HG02938 (cell line): Measurements from ENCODE around the gene SLC35E1.

Source experiments
- ATAC-seq: cut with Tn5 transposase; IDR thresholded peaks from one replicate; pipeline ENCODE4 v1.9.1; 2021; ENCODE audit warnings: mild to moderate bottlenecking, moderate library complexity; ENCODE audit not compliant: unreplicated experiment

SLC35E1 gene

DNA sequence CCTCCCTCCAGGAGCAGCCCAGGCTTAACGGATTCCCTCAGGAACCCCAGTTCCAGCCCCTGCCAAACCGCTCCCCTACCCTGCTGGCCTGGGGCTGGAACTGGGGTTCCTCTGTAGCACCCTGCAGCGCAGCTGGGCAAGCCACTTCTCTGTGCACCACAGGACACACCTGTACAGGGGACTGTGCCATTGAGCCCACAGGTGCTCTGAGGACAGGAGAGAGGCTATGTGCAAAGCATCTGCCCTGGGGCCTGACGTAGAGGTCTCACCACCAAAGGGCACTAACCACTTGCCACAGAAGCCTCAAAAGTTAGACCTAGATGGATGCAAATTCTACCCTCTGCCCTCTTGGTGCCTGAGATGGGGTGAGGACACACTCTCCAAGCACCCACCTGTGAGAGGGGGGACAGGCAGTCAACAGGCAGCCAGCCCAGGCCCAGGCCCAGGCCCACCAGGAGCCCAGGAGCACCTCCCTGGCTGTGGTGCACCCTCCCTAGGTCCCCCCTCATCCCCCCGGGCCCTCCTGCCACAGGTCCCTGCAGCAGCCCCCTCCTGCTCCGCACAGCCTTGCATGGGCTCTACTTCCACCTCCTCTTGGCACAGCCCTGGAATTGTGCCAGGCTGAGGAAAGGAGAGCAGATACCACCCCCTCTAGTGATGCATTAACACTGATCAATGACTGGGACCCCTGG lies 27.6 kb upstream of the SLC35E1 start:
- no peak for ATAC-seq

DNA sequence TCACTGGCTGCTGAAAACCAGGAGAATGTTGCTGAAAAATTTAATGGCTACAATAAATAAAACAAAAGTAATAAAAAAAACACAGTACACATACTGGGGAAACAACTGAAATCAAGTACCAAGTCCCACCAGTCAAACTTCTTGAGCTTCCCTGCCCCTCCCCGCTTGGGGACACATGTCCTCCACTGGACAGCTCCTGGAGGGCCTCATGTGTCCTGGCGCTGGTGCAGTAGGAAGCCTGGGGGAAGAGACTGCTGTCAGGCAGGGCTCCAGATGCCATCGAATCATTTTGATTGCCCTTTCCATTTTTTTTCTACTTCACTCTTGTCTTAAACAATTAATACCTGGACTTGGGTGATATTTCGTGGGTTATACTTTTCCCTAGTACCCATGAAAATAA lies 26.6 kb upstream of the SLC35E1 start:
- ATAC-seq, result no peak

GRCh38 chr19:16596399-16596798 lies 24.2 kb upstream of the SLC35E1 start:
- ATAC-seq, result no peak

GRCh38 chr19:16595097-16595496 lies 22.9 kb upstream of the SLC35E1 start:
- ATAC-seq, result no peak

DNA sequence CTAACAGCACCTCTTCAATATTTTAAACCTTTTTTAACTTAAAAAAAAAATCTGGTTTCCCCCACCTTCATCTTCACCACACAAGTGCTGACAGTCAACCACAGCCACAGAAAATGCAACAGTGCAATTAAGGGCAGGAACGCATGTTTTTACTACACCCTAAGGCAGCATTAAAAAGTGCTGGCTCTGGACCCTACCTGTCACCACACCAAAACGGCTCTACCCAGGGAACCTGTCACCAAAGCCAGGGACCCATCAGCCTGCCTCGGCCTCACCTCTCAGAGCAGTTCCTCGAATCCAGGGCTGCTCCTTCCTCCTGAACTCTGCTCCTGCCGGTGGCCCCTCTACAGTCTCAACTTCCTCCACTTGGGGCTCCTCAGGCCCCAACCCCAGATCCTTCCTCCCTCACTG lies 22.5 kb upstream of the SLC35E1 start:
- no peak for ATAC-seq

DNA sequence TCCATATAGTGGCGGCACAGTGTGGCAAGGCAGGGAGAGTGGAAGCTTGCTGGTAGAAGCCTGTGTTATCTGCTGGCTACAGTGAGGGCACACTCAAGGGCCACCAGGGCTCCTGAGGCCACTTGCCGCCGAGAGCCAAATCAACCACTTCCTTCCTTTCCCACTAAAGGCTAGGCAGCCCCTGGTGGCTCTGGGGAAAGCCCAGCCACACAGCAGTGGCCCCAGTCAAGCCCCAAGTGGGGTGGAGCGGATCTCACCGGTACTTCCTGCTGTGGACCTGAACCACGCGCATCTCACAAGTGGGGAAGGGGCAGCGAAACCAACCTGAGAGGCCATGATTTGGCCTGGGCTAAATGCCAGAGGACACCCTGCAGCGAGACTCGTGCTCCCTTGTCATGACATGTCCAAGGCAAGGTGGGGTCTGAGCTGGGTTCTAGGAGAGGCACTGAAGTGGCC lies 21.9 kb upstream of the SLC35E1 start:
- no peak for ATAC-seq

GRCh38 chr19:16593181-16593580 lies 21.0 kb upstream of the SLC35E1 start:
- no peak for ATAC-seq

GRCh38 chr19:16591803-16592556 lies 19.8 kb upstream of the SLC35E1 start:
- no peak for ATAC-seq

- ATAC-seq, result no peak
These were observed 18.9 kb upstream of the SLC35E1 start for GRCh38 chr19:16590876-16591802.

- no peak for ATAC-seq
These were observed 17.7 kb upstream of the SLC35E1 start for GRCh38 chr19:16589917-16590316.

- ATAC-seq, result no peak
These were observed 16.8 kb upstream of the SLC35E1 start for GRCh38 chr19:16588824-16589577.

DNA sequence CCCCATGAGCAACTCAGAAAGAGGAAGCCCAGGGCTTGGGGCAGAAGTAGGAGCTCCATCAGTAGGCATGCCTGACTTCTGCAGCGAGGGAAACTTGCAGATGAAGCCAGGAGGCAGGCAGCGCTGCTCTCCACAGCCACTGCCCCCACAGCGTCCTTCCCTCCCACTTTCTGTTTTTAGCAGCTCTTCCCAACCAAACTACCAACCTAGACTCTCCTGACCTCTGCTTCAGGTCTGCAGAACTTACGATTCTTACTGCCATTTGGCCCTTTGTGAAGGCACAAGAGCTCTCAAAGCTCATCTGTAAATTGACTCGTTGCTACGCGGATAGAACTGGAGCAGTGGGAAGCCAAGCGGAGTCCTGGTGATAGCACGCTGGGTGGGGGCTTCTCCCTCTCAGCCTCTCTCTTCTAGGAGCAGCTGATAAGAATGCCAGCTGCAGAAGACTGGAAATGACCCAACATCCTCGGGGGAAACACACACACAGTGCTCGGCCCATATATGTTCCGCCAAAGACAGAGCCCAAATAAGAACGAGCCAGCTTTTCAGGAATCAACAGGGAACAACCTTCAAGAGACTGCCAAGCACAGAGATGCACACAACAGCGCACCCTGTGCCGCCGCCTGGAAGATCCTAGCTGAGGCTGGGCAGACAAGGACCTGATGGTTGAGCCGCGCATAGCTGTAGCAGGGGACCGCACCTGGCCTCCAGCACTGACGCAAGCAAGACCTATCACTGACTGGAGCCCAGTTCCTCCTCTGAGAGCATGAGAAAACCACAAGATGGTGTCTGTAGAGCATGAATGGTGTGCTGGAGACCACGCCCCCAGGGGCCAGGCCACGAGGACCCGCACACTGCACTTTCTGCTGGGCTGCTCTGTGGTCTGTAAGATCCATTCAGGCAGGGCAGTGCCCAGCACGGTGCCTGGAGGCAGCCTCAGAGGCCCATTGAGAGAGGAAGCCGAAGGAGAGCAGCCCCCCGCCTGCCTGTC lies 15.9 kb upstream of the SLC35E1 start:
- peak; percentile 37 for ATAC-seq

- ATAC-seq, result no peak
These were observed 15.0 kb upstream of the SLC35E1 start for GRCh38 chr19:16586991-16587832.

DNA sequence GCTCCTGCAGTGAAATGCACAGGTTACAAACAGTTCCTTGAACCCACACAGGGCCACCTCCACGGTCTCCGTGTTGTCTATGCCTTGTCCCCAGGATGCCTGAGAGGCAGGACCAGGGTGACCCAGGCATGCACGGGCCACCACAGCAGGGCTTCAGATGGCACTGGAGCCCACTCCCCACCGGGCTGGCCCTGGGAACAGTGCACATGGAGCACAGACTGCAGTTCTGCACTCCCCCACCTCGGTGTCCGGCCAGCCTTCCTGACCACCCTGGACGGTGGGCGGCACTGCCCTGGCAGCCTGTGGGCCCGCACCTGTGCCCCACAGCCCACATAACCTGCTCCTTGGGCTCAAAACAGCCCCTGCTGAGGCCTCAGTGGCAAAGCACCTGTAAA lies 14.3 kb upstream of the SLC35E1 start:
- ATAC-seq, result no peak

GRCh38 chr19:16585808-16586476 lies 13.7 kb upstream of the SLC35E1 start:
- no peak for ATAC-seq

DNA sequence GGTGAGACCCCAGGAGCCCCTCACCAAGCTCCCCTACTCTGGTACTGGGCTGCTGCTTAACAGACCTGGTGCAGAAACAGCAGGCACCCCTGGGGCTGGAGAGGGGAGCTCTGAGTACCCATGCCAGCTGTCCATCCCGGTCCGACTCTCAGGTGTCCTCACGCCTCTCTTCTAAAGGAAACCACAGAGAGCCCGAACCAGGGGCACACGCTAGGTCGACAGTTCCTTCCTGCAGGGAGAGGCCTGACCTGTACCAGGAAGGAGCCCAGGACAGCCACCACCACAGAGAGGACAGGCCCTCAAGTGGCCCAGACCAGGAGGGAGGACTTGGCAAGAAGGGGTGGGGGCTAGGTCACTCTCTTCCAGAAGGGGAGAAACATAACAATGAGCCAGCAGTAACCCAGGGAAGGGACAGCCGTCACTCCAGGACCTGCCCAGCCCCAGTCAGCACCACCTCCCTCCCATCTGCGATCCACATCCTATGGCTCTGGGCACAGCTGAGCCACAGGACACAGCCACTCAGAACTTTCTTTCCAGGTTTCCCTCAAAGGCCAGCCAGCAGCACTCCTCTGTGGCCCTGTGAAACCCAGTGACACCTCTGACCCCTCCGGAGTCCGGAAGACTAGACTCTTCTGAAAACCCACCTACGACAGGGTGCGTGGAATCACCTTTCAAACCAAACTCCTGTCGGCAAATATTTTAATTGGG lies 13.0 kb upstream of the SLC35E1 start:
- ATAC-seq, result no peak
